ENCODE measurements around the gene F13B. TPM values are rescaled to one million over a fixed set of nuclear protein-coding genes. Genes with fewer than 3 reads are reported as not detected.

Gene F13B
- polyA plus RNA-seq, 12 donors = 0.12 to 1.1 (median 0.13) TPM; not detected in 9

Other genes with a start within 250 kb of the F13B start
- 1 to 10 TPM in 3 of 12 donors, under 1 TPM in 6, not detected in 3; 0.43 to 2.7 (median 0.69) TPM for gene CFHR1, start 247.5 kb downstream of the F13B start, polyA plus RNA-seq (ENCODE audit: insufficient read length in 12 of 12)
- gene CFHR4, start 179.2 kb downstream of the F13B start, polyA plus RNA-seq (ENCODE audit: insufficient read length in 12 of 12) = under 1 TPM in 1 of 12 donors, not detected in 11; 0.15 TPM
- under 1 TPM in 2 of 12 donors, not detected in 10; 0.23 to 0.74 TPM for gene CFHR2, start 123.5 kb downstream of the F13B start, polyA plus RNA-seq (ENCODE audit: insufficient read length in 12 of 12)
- gene CFHR5, start 89.7 kb downstream of the F13B start, polyA plus RNA-seq (ENCODE audit: insufficient read length in 12 of 12) = not detected
- gene ASPM, start 79.4 kb upstream of the F13B start, polyA plus RNA-seq (ENCODE audit: insufficient read length in 12 of 12) = 10 to 100 TPM in 9 of 12 donors, 1 to 10 TPM in 2, not detected in 1; 7.6 to 18.3 (median 14.3) TPM
- 10 to 100 TPM in 10 of 12 donors, 1 to 10 TPM in 1, not detected in 1; 9.4 to 16.9 (median 13.1) TPM for gene ZBTB41, start 134.0 kb upstream of the F13B start, polyA plus RNA-seq (ENCODE audit: insufficient read length in 12 of 12)
- under 1 TPM in 10 of 12 donors, not detected in 2; 0.08 to 0.70 (median 0.35) TPM for gene CRB1, start 201.0 kb upstream of the F13B start, polyA plus RNA-seq (ENCODE audit: insufficient read length in 12 of 12)

All from muscle of arm (tissue), 12 donors.